Measurements from ENCODE around the gene CSNK1E.

DNA sequence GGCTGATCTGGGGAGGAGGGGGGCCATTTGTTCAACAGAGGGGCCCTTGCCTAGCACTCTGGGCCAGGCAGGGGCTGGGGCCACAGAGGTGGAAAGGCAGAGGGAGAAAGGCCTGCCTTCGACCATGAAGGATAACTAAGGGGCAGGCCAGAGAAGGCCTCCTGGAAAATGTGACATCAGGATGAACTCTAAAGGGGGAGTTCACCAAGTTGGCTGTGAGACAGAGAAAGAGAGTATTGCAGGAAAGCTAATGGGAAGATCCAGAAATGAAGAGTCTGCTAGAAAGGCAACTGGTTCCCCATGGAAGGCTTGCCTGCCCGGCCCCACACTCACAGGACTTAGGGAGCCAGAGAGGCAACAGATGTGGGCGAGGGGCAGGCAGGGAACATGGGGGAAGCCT, 16.3 kb downstream of the CSNK1E start:
- TF ChIP-seq, protein P1, sequence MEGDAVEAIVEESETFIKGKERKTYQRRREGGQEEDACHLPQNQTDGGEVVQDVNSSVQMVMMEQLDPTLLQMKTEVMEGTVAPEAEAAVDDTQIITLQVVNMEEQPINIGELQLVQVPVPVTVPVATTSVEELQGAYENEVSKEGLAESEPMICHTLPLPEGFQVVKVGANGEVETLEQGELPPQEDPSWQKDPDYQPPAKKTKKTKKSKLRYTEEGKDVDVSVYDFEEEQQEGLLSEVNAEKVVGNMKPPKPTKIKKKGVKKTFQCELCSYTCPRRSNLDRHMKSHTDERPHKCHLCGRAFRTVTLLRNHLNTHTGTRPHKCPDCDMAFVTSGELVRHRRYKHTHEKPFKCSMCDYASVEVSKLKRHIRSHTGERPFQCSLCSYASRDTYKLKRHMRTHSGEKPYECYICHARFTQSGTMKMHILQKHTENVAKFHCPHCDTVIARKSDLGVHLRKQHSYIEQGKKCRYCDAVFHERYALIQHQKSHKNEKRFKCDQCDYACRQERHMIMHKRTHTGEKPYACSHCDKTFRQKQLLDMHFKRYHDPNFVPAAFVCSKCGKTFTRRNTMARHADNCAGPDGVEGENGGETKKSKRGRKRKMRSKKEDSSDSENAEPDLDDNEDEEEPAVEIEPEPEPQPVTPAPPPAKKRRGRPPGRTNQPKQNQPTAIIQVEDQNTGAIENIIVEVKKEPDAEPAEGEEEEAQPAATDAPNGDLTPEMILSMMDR (IDR thresholded peaks at IDR 0.05; ENCODE audit: low read depth, low read length), result no peak
- TF ChIP-seq POLR2A (IDR thresholded peaks at IDR 0.05; ENCODE audit: extremely low read depth, insufficient read length) (no peak), MYC (IDR thresholded peaks at IDR 0.05; ENCODE audit: low read depth, low read length) (no peak)
- TF ChIP-seq, protein P2, sequence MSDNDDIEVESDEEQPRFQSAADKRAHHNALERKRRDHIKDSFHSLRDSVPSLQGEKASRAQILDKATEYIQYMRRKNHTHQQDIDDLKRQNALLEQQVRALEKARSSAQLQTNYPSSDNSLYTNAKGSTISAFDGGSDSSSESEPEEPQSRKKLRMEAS (IDR thresholded peaks at IDR 0.05; ENCODE audit: low read depth, low read length), result no peak
